Activated CD4-positive, alpha-beta memory T cell treated with anti-CD3 and anti-CD28 coated beads for 36 hours (primary cell): ENCODE results near the gene MICAL3. TPM values are rescaled to one million over a fixed set of nuclear protein-coding genes. Genes with fewer than 3 reads are reported as not detected.

Experiments
- CTCF ChIA-PET: fragments of 350-600 bp; sonication (Branson Sonifier 250); formaldehyde crosslinking; loops from one replicate; lab custom pipeline; 2021; ENCODE audit warnings: antibody characterized with exemption, inconsistent platforms; lab: Charles Lee
- POLR2A ChIA-PET: fragments of 350-600 bp; sonication (Branson Sonifier 250); formaldehyde crosslinking; loops from one replicate; lab custom pipeline; 2021; ENCODE audit warnings: antibody characterized with exemption; lab: Charles Lee
- DNase-seq: peaks from one replicate; pipeline ENCODE4 v3.0.0-alpha.2; 2020
- H3K27ac Mint-ChIP-seq: one replicate; pipeline ENCODE4 v1.8.0; 2021; ENCODE audit warnings: mixed read lengths
- H3K27me3 Mint-ChIP-seq: one replicate; pipeline ENCODE4 v1.8.0; 2021; ENCODE audit warnings: mixed read lengths
- H3K36me3 Mint-ChIP-seq: one replicate; pipeline ENCODE4 v1.8.0; 2021; ENCODE audit warnings: mixed read lengths
- H3K4me1 Mint-ChIP-seq: one replicate; pipeline ENCODE4 v1.8.0; 2021; ENCODE audit warnings: low read depth, mixed read lengths
- H3K4me3 Mint-ChIP-seq: one replicate; pipeline ENCODE4 v1.8.0; 2021; ENCODE audit warnings: mild to moderate bottlenecking, mixed read lengths
- H3K9me3 Mint-ChIP-seq: one replicate; pipeline ENCODE4 v1.8.0; 2021; ENCODE audit warnings: mixed read lengths
- intact Hi-C: fragments of 100-400 bp; cut with micrococcal nuclease; formaldehyde crosslinking; loops from one replicate; pipeline ENCODE4 v1.15.1; 2023
- total RNA-seq, 2 experiments: library from RNA; stranded (reverse); gene quantifications; one replicate each; pipeline ENCODE4 v1.2.3, GENCODE V29; 2021

Gene MICAL3
- total RNA-seq, 2 experiments from 2014 or later, result 29.7 to 37.2 TPM

- no peak overlapping the region for H3K4me3 Mint-ChIP-seq
- no peaks in the 10 kb centered on the region for H3K27me3 Mint-ChIP-seq
- DNase-seq, result no peak
- CTCF ChIA-PET, result no interaction called here
- peaks cover 2% of the 10 kb centered on the region for H3K36me3 Mint-ChIP-seq
- peaks cover 34% of the 10 kb centered on the region for H3K4me1 Mint-ChIP-seq
- POLR2A ChIA-PET, result no interaction called here
- H3K9me3 Mint-ChIP-seq, result no peaks in the 10 kb centered on the region
- intact Hi-C loops, result no loop called here
- no peak overlapping the region for H3K27ac Mint-ChIP-seq
Observed at GRCh38 chr22:17930455-17931313, 93.7 kb downstream of the MICAL3 start.

- peaks cover 34% of the 10 kb centered on the region for H3K4me1 Mint-ChIP-seq
- CTCF ChIA-PET, result no interaction called here
- no peak overlapping the region for H3K4me3 Mint-ChIP-seq
- H3K27ac Mint-ChIP-seq, result no peak overlapping the region
- intact Hi-C loops, result no loop called here
- no peaks in the 10 kb centered on the region for H3K27me3 Mint-ChIP-seq
- H3K9me3 Mint-ChIP-seq, result no peaks in the 10 kb centered on the region
- POLR2A ChIA-PET, result no interaction called here
- DNase-seq, result no peak
- H3K36me3 Mint-ChIP-seq, result peaks cover 2% of the 10 kb centered on the region
Observed at GRCh38 chr22:17929909-17930308, 94.5 kb downstream of the MICAL3 start.

- ChIA-PET POLR2A (no interaction called here), CTCF (no interaction called here)
- H3K9me3 Mint-ChIP-seq, result no peaks in the 10 kb centered on the region
- no peak overlapping the region for H3K4me3 Mint-ChIP-seq
- DNase-seq, result no peak
- H3K27me3 Mint-ChIP-seq, result no peaks in the 10 kb centered on the region
- H3K4me1 Mint-ChIP-seq, result peaks cover 20% of the 10 kb centered on the region
- H3K36me3 Mint-ChIP-seq, result peaks cover 2% of the 10 kb centered on the region
- H3K27ac Mint-ChIP-seq, result no peak overlapping the region
- intact Hi-C loops, result no loop called here
Observed at GRCh38 chr22:17928391-17928790, 96.0 kb downstream of the MICAL3 start.

- peaks cover 2% of the 10 kb centered on the region for H3K36me3 Mint-ChIP-seq
- H3K4me1 Mint-ChIP-seq, result peaks cover 17% of the 10 kb centered on the region
- intact Hi-C loops, result no loop called here
- no peak overlapping the region for H3K4me3 Mint-ChIP-seq
- no peak overlapping the region for H3K27ac Mint-ChIP-seq
- POLR2A ChIA-PET, result no interaction called here
- DNase-seq, result no peak
- no peaks in the 10 kb centered on the region for H3K9me3 Mint-ChIP-seq
- CTCF ChIA-PET, result no interaction called here
- no peaks in the 10 kb centered on the region for H3K27me3 Mint-ChIP-seq
Observed at GRCh38 chr22:17927062-17927461, 97.3 kb downstream of the MICAL3 start.

GRCh38 chr22:17926516-17926915, 97.8 kb downstream of the MICAL3 start:
- no peak for DNase-seq
- H3K9me3 Mint-ChIP-seq, result no peaks in the 10 kb centered on the region
- no peak overlapping the region for H3K27ac Mint-ChIP-seq
- intact Hi-C loops, result no loop called here
- ChIA-PET CTCF (no interaction called here), POLR2A (no interaction called here)
- H3K36me3 Mint-ChIP-seq, result peaks cover 2% of the 10 kb centered on the region
- H3K27me3 Mint-ChIP-seq, result no peaks in the 10 kb centered on the region
- peaks cover 17% of the 10 kb centered on the region for H3K4me1 Mint-ChIP-seq
- no peak overlapping the region for H3K4me3 Mint-ChIP-seq

- Mint-ChIP-seq H3K9me3 (no peaks in the 10 kb centered on the region), H3K36me3 (peaks cover 2% of the 10 kb centered on the region), H3K27me3 (no peaks in the 10 kb centered on the region), H3K27ac (no peak overlapping the region), H3K4me3 (no peak overlapping the region), H3K4me1 (peaks cover 24% of the 10 kb centered on the region)
- no peak for DNase-seq
- intact Hi-C loops, result no loop called here
- POLR2A ChIA-PET, result no interaction called here
- CTCF ChIA-PET, result no interaction called here
Observed at GRCh38 chr22:17925431-17925841, 98.9 kb downstream of the MICAL3 start.

GRCh38 chr22:17924735-17925364, 99.5 kb downstream of the MICAL3 start:
- no peak overlapping the region for H3K4me3 Mint-ChIP-seq
- ChIA-PET CTCF (no interaction called here), POLR2A (no interaction called here)
- no peak overlapping the region for H3K27ac Mint-ChIP-seq
- H3K27me3 Mint-ChIP-seq, result no peaks in the 10 kb centered on the region
- no peak for DNase-seq
- H3K4me1 Mint-ChIP-seq, result peaks cover 22% of the 10 kb centered on the region
- H3K36me3 Mint-ChIP-seq, result no peaks in the 10 kb centered on the region
- intact Hi-C loops, result no loop called here
- no peaks in the 10 kb centered on the region for H3K9me3 Mint-ChIP-seq

- H3K27me3 Mint-ChIP-seq, result no peaks in the 10 kb centered on the region
- H3K4me1 Mint-ChIP-seq, result peaks cover 20% of the 10 kb centered on the region
- ChIA-PET POLR2A (no interaction called here), CTCF (no interaction called here)
- no peak for DNase-seq
- no peaks in the 10 kb centered on the region for H3K9me3 Mint-ChIP-seq
- intact Hi-C loops, result no loop called here
- no peaks in the 10 kb centered on the region for H3K36me3 Mint-ChIP-seq
- no peak overlapping the region for H3K27ac Mint-ChIP-seq
- H3K4me3 Mint-ChIP-seq, result no peak overlapping the region
Observed at GRCh38 chr22:17924076-17924475, 100.3 kb downstream of the MICAL3 start.

- POLR2A ChIA-PET, result no interaction called here
- H3K9me3 Mint-ChIP-seq, result no peaks in the 10 kb centered on the region
- CTCF ChIA-PET, result interaction anchor here (1.2 kb wide), 2 partner anchors 35 to 94 kb away, joined by 3 to 4 read pairs; no protein-coding TSS in a partner anchor
- H3K27ac Mint-ChIP-seq, result no peak overlapping the region
- H3K27me3 Mint-ChIP-seq, result no peaks in the 10 kb centered on the region
- H3K36me3 Mint-ChIP-seq, result no peaks in the 10 kb centered on the region
- DNase-seq, result no peak
- intact Hi-C loops, result no loop called here
- H3K4me3 Mint-ChIP-seq, result no peak overlapping the region
- H3K4me1 Mint-ChIP-seq, result peaks cover 20% of the 10 kb centered on the region
Observed at GRCh38 chr22:17922925-17923903, 101.1 kb downstream of the MICAL3 start.

GRCh38 chr22:17921871-17922821, 102.2 kb downstream of the MICAL3 start:
- no peaks in the 10 kb centered on the region for H3K27me3 Mint-ChIP-seq
- peaks cover 19% of the 10 kb centered on the region for H3K4me1 Mint-ChIP-seq
- H3K27ac Mint-ChIP-seq, result no peak overlapping the region
- no peak for DNase-seq
- no peaks in the 10 kb centered on the region for H3K36me3 Mint-ChIP-seq
- ChIA-PET POLR2A (no interaction called here), CTCF (interaction anchor here (1.2 kb wide), 2 partner anchors 36 to 93 kb away, joined by 3 to 4 read pairs; no protein-coding TSS in a partner anchor)
- intact Hi-C loops, result no loop called here
- H3K4me3 Mint-ChIP-seq, result no peak overlapping the region
- no peaks in the 10 kb centered on the region for H3K9me3 Mint-ChIP-seq

GRCh38 chr22:17920992-17921650, 103.2 kb downstream of the MICAL3 start:
- CTCF ChIA-PET, result no interaction called here
- Mint-ChIP-seq H3K36me3 (no peaks in the 10 kb centered on the region), H3K27me3 (no peaks in the 10 kb centered on the region), H3K4me3 (no peak overlapping the region), H3K27ac (no peak overlapping the region), H3K9me3 (no peaks in the 10 kb centered on the region), H3K4me1 (peaks cover 19% of the 10 kb centered on the region)
- no peak for DNase-seq
- intact Hi-C loops, result no loop called here
- POLR2A ChIA-PET, result no interaction called here
